Neutrophil (primary cell): Measurements from ENCODE around the gene FXYD3.
"Not testable (repeated sequence)": the region's sequence is repeated elsewhere in the genome, so short reads cannot be mapped to it uniquely, and the experiment has no call there.

Source experiments
- H3K27ac ChIP-seq: fragments of 200-600 bp; sonication (generic); 2 replicates; pipeline ENCODE4 v1.5.1; 2016; ENCODE audit warnings: mild to moderate bottlenecking, moderate library complexity
- H3K27me3 ChIP-seq: fragments of 200-600 bp; sonication (generic); 2 replicates; pipeline ENCODE4 v1.6.0; 2016; ENCODE audit warnings: mild to moderate bottlenecking
- H3K36me3 ChIP-seq: fragments of 200-600 bp; sonication (generic); 2 replicates; pipeline ENCODE4 v1.5.1; 2017
- H3K4me1 ChIP-seq, 2 experiments: fragments of 200-600 bp in 1 of 2; sonication (generic) in 1 of 2; 1 replicate in 1 of 2; 2 replicates in 1 of 2; pipeline versions ENCODE4 v1.5.1 to v1.6.1; 2013 to 2016; ENCODE audit warnings: low read depth in 1 of 2, low read length in 1 of 2, mild to moderate bottlenecking in 1 of 2, moderate library complexity in 1 of 2; ENCODE audit not compliant: control insufficient read depth in 1 of 2, insufficient read depth in 1 of 2
- H3K4me3 ChIP-seq, 2 experiments: fragments of 200-600 bp in 1 of 2; sonication (generic) in 1 of 2; 1 replicate in 1 of 2; 2 replicates in 1 of 2; pipeline ENCODE4 v1.5.1; 2013 to 2016; ENCODE audit warnings: low read depth in 1 of 2, low read length in 1 of 2, mild to moderate bottlenecking in 1 of 2, moderate library complexity in 1 of 2
- H3K9me3 ChIP-seq: fragments of 200-600 bp; sonication (generic); 2 replicates; pipeline ENCODE4 v1.5.1; 2016
- TF ChIP-seq, protein P1 (sequence below): fragments of 200-600 bp; sonication (generic); IDR thresholded peaks from 2 replicates; pipeline ENCODE4 v1.5.1; 2016; ENCODE audit warnings: antibody characterized with exemption

Gene FXYD3

GRCh38 chr19:35099155-35099896, 16.3 kb upstream of the FXYD3 start:
- Histone ChIP-seq H3K9me3 (no peaks in the 10 kb centered on the region), H3K4me3 (no peak overlapping the region), H3K36me3 (no peaks in the 10 kb centered on the region), H3K27me3 (no peaks in the 10 kb centered on the region), H3K4me1 (no peaks in the 10 kb centered on the region), H3K27ac (no peak overlapping the region)
- TF ChIP-seq, protein P1, sequence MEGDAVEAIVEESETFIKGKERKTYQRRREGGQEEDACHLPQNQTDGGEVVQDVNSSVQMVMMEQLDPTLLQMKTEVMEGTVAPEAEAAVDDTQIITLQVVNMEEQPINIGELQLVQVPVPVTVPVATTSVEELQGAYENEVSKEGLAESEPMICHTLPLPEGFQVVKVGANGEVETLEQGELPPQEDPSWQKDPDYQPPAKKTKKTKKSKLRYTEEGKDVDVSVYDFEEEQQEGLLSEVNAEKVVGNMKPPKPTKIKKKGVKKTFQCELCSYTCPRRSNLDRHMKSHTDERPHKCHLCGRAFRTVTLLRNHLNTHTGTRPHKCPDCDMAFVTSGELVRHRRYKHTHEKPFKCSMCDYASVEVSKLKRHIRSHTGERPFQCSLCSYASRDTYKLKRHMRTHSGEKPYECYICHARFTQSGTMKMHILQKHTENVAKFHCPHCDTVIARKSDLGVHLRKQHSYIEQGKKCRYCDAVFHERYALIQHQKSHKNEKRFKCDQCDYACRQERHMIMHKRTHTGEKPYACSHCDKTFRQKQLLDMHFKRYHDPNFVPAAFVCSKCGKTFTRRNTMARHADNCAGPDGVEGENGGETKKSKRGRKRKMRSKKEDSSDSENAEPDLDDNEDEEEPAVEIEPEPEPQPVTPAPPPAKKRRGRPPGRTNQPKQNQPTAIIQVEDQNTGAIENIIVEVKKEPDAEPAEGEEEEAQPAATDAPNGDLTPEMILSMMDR: no peak

- no peaks in the 10 kb centered on the region for H3K27me3 ChIP-seq
- no peaks in the 10 kb centered on the region for H3K4me1 ChIP-seq
- no peaks in the 10 kb centered on the region for H3K36me3 ChIP-seq
- no peaks in the 10 kb centered on the region for H3K9me3 ChIP-seq
- TF ChIP-seq, protein P1: no peak
- no peak overlapping the region for H3K4me3 ChIP-seq
- no peak overlapping the region for H3K27ac ChIP-seq
Observed at GRCh38 chr19:35099897-35100275, 15.7 kb upstream of the FXYD3 start.

- no peaks in the 10 kb centered on the region for H3K9me3 ChIP-seq
- H3K4me1 ChIP-seq: no peaks in the 10 kb centered on the region
- TF ChIP-seq, protein P1: no peak
- H3K4me3 ChIP-seq: no peak overlapping the region
- H3K27me3 ChIP-seq: no peaks in the 10 kb centered on the region
- H3K27ac ChIP-seq: no peak overlapping the region
- H3K36me3 ChIP-seq: no peaks in the 10 kb centered on the region
Observed at GRCh38 chr19:35100588-35101533, 14.8 kb upstream of the FXYD3 start.

- not testable (repeated sequence) for H3K27ac ChIP-seq
Observed at GRCh38 chr19:35101949-35102348, 13.7 kb upstream of the FXYD3 start.

GRCh38 chr19:35103614-35104013, 12.0 kb upstream of the FXYD3 start:
- H3K27ac ChIP-seq, H3K9me3 ChIP-seq, H3K36me3 ChIP-seq, H3K4me3 ChIP-seq, H3K4me1 ChIP-seq, H3K27me3 ChIP-seq: not testable (repeated sequence)

More at GRCh38 chr19:35101949-35102348, 13.7 kb upstream of the FXYD3 start:
- not testable (repeated sequence) for H3K9me3 ChIP-seq, H3K4me3 ChIP-seq, H3K36me3 ChIP-seq, H3K27me3 ChIP-seq, H3K4me1 ChIP-seq

- no peaks in the 10 kb centered on the region for H3K36me3 ChIP-seq
- TF ChIP-seq, protein P1: no peak
- H3K27ac ChIP-seq: no peak overlapping the region
- H3K4me1 ChIP-seq: no peaks in the 10 kb centered on the region
- no peaks in the 10 kb centered on the region for H3K9me3 ChIP-seq
- no peak overlapping the region for H3K4me3 ChIP-seq
- H3K27me3 ChIP-seq: peaks cover 2% of the 10 kb centered on the region
Observed at GRCh38 chr19:35104361-35104760, 11.3 kb upstream of the FXYD3 start.
